Stimulated activated CD4-positive, alpha-beta T cell treated with anti-CD3 and anti-CD28 coated beads, Interleukin-12 subunit alpha, Interleukin-12 subunit beta, amount 100 ng/mL, for 24 hours (primary cell): ENCODE results near the gene BEGAIN.

ENCODE experiments used
- DNase-seq, 2 experiments: peaks; one replicate each; pipeline ENCODE4 v3.0.0-alpha.2; 2020; ENCODE audit warnings: low read depth in 2 of 2

BEGAIN gene

DNA sequence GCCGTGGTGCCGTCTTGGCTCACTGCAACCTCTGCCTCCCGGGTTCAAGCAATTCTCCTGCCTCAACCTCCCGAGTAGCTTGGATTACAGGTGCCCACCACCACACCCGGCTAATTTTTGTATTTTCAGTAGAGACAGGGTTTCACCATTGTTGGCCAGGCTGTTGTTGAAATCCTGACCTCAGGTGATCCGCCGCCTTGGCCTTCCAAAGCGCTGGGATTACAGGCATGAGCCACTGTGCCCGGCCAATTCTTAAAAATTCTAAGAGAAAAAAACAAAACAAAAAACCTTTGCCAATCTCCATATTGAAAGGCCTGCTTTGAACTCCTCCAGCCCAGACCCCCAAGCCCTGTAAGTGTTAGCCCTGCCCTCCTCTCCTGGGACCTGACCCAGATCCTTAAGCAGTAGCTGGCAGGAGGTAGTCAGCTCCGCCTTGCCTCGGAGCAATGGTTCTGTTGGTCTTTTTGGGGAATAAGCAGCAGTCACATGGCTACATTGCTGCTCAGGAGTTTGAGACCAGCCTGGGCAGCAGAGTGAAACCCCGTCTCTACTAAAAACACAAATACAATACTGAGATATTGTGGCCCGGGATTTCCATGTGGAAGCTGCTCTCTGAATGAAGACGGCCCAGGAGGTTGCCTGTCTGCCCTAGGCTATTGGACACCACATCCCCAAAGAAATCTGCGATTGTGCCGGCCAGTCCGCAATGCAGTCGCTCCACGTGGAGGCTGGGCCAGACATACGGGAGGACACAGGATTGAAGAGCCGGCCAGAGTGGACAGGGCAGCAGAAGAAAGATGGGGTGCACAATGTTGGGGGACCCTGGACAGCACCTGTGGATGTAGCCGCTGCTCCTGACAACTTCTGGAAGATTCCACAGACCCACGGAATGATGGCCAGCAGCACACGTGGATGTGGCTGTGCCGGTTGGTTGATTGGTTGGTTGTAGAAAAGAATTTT, 28.8 kb upstream of the BEGAIN start:
- no peak for DNase-seq

DNA sequence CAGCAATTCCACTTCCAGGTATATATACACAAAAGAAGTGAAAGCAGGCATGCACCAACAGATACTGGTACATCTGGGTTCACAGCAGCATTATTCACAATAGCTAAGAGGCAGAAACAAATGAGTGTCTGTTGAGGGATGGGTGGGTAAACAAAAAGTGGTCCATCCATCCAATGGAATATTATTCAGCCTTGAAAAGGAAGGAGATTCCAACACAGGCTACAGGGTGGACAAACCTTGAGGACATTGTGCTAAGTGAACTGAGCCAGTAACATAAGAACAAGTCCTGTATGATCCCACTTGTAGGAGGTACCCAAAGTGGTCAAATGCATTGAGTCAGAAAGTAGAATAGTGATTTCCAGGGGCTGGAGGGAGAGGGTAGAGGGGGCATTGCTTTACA, 27.6 kb upstream of the BEGAIN start:
- no peak for DNase-seq

DNA sequence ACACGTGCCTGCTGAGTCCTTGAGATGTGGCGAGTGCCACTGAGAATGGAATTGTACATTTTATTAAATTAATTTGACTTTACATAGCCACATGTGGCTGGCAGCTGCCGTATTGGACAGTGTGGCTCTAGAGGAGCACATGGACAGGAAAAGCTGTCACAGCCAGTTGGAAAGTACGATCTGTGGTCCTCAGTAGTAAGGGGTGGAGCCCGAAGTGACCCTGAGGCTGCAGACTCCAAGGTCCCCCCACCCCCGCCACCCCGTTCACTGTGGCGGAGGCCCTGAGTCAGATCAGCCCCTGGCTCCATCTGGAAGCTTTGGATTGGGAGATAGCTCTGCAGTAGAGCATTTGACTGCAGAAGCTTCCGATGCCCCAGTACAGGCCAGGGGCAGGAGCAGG, 25.8 kb upstream of the BEGAIN start:
- DNase-seq, result no peak

DNA sequence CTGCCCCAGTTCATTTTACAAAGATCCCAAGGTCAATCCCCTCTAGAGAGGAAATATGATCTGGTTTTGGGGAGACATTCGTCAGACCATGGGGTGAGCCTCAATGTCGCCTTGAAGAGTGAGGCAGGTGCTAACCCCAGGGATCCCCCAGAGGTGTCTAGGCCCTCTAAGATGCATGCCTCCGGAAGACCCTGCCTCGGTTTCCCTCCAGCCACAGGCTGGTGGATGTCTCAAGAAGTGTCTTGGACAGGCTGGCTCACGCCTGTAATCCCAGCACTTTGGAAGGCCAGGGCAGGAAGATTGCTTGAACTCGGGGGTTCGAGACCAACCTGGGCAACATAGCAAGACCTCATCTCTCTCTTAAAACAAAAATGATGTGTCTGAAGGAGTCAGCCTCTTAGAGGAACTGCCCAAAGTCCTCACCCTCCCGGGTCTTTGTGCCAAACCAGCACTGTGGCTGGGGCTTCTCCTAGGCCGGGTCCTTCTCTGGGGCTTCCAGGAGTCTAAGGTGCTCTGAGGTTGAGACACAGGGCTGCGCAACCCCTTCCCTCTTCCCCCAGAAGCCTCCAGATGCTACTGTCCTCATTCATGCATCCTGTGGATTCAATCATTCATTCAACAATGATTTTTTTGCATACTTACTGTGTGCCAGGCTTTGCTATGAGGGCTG, 24.7 kb upstream of the BEGAIN start:
- DNase-seq, result no peak

DNA sequence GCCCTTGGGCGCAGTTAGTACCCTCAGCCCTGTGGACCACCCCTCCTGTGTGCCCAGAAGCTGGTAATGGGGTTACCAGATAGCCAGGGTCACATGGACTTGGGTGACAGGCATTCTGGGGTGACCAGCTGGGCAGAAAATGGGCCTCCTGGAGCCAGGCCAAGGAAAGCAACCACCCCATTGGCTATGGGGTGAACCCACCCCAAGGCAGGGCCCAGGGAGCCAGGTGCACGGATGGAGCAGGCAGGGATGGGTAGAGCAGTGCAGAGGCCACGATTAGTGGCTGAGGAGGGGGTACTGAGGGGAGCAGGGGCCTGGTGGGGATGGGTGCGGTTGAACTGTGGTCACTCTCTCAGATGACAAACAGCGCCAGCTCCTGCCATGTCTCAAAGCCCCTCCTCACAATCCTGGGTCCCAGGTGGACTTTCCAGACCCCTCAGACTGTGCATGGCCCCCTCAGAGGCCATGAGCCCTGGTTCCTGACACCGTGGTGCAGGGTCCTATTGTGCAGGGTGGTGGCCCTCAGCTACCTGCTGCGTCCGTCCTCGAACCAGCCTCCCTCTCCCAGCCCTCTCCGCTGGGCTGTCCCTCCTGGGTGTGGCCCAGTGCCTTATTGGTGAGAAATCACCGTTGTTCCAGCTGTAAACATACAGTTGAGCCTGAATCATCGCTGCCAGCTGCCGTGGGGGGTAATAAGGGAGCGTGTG, 23.4 kb upstream of the BEGAIN start:
- DNase-seq, result no peak

DNA sequence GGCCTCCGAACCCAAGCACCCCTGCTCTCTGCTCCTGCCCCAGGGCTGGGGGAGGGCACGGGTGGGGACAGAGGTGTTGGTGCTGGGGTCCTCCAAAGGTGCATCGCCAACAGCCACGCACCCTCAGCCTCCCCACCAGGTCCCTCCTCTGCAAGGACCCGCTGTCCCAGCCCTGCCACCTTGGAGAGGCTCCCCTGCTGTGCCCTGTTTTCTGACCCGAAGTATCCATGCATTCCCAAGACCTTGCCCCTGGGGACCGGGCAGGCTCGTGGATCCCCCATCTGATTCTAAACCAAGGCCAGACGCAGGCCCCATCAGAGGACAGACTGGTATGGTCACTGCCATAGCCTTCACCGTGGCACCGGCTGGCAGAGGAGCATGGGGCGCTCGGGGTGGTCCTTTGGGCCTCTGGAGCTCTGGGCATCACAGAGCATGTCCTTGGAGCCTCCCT, 22.7 kb upstream of the BEGAIN start:
- DNase-seq, result no peak

DNA sequence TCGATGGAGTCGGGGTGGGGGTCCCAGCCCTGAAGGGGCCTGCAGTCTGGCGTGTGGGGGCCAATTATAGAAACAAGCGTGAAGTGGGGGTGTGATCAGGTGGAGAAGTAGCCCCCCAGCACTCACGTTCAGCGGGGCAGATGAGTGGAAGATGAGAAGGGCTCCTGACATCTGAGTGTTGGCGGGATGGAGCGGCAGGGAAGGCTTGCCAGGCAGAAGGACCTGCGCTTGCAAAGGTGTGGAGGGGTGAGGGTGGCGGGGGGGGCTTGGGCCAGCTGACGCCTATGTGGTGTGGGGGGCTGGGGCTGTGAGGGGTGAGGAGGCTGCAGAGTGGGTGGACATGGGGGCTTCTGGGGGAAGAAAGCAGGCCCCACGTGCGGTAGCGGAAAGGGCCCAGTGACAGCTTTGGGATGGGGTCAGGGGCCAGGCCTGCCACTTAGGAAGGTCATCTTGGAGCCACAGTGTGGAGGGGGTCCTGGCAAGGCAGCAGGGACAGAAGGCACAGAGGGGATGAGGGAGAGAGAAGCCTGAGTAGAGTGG, 22.2 kb upstream of the BEGAIN start:
- DNase-seq, result no peak

DNA sequence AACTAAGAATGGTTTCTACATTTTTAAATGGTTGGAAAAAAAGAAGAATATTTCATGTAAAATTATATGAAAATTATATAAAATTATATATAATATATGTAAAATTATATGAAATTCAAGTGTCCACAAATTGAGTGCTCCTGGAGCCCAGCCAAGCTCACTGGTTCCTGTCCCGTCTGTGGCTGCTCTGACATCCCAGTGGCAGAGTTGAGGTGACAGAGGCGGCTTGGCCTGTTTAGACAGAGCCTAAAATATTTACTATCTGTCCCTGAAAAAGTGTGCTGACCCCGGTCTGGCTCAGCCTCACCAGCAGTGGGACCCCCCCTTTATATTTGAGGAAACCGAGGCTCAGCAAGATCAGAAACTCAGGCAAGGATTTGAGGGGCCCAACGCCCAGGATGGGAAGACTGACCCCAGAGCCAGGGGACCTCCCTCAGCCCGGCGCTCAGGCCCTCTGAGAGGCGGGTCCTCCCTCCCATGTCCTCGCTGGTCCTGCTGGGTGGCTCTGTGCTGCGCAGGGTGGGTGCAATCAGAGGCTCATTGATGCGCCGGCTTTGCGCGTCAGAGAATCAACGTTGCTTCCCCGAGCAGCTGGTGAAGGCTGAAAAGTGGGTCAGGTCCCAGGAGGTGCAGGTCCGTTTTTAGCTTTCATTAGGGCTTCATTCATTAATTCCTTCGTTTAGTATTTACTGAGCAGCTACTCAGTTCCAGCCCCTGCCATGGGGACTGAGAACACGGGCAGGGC, 21.5 kb upstream of the BEGAIN start:
- DNase-seq, result no peak

DNA sequence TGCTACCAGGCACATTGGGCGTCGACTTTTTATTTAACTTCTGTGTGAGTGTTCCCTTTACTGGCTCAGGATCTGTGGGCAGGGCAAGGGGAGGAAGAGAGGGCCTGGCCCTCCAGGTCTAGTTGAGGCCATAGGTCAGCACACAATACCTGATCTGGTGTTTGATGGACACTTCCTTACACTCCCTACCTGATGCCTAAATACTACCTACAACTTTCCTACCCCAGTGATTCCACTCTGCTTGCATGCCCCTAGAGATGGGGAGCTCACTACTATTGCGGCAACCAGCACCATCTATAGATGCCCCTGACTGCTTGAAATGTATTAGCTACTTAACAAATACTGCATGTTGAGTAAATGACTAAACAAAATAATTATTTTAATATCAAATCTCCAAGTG, 20.8 kb upstream of the BEGAIN start:
- no peak for DNase-seq

DNA sequence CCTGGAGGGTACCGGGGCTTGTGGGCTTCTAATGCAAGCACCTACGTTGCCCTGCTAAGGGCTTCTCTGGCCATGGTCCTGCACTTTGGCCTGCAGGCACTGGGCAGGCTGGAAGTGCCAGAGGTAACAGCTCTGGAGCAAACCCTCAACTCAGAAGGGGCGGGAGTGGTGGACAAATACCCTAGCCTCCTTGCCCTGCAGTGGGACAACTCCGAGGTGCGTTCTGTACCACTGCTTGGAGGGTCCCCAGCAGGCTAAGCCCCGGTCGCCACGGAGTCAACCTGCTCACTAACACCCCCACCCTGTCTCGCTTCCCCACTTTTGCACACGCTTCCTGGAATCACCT, 20.4 kb upstream of the BEGAIN start:
- no peak for DNase-seq

- no peak for DNase-seq
Observed at GRCh38 chr14:100606687-100607610, 19.7 kb upstream of the BEGAIN start.

DNA sequence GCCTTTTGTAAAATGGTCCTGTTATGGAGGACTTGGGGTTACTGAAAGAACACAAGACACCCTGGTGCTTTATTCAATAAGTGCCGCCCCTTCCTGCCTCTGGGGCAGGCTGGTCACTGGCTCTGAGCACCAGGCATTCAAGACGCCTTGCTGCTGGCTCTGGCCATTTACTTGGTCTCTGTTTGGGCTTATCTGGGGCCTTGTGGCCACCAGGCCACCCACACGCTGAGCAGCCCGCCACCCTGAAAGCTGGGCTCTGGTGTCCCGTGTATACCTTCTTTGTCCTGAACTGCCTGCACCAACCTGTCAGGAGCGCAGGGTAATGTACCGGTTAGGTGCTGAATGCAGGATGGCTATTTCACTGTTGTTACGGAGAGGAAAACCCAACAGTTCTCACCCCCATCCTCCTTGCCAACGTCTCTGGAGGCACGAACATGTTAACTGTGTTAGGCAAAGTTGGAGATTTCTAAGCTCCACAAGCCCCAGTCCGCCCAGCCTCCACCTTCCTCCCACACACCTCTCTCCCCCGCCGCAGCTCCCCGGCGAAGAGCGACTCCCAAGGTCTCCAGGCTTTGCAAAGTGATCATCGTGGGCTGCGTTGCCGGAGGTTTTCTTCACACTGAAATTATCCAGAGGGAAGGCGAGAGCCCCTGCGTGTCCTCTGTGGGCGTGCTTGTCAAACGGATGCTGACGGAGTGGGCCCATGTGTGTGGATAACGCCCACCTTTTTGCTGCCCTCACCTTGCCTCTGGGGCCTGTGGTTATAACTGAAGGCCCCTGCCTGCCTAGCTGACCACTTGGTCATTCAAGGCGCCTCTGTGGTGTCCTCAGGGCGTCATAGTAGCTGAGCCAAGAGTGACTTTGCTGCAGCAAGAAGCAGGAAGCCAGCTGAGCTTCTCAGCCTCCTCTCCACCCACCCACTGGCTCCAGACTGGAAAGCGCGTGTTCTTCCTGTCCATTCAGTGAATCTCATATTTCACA, 18.8 kb upstream of the BEGAIN start:
- no peak for DNase-seq

GRCh38 chr14:100605230-100605629, 18.0 kb upstream of the BEGAIN start:
- no peak for DNase-seq

DNA sequence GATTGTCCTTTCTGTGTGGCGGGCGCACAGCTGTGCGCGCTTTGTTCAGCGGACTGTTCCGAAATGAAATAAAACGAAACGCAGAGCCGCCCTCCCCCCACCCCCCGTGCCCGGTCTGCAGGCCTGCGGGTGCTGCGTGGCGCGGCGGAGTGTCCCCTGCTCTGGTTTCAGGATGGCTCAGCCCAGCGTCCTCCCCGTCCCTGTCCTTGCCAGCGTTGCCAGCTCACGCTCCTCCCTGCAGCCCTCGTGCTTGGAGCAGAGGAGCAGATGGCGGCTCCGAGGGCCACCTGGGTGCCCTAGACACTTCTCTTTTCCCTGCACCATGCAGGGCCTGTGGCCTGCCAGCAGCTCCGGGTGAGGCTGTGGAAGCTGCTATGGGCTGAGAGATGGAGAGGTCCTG, 17.5 kb upstream of the BEGAIN start:
- DNase-seq, result no peak

DNA sequence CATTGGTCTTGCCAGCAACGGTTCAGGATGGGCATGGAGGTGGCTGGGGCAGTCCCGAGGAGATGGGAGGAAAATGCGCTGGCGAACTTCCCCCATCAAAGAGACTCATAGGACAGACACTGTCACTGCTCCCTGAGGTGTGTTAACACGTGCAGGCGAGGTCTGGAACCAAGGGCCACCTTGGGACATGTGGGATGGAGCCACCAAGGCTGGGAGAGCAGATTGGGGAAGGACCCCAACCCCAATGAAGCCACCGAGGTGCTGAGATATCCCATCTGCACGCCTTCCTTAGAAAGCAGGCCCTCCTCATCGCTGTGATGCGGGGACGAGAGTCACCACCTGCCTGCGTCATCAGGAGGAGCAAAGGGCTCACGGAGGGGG, 16.9 kb upstream of the BEGAIN start:
- DNase-seq, result no peak

DNA sequence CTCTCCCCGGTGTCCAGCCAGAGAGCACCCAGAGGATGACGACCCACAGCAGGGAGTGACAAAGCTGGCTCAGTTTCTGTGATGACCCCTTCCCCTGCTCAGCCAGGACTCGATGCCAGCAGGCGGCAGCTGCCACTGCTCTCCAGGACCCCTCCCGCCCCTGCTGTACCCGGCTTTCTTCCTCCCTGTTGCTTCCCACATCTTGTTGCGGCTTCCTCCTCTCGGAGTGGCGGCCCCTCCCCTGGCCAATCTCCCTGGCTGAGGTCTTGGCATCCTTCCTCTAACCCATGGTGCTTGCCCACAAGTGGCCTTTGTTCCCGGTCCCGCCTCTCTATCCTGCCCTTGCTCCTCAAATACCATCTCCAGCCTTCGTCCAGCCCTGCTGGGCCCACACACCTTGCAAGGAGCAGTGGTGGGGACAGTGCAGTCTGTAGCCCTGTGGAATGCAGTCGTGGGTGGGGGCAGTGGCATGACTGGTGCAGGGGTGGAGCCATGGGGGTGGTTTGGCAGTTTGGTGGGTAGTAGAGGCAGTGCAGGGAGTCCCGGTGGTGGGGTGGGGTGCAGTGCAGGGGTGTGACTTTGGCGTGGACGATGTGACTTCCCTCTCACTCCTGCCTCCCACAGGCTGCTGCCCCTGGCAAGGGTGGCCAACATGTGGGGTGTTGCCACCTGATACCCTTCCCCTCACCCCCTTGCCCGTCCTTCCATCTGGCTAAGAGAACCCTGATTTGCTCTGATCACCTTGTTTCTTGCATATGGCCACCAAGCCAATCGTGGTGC, 16.3 kb upstream of the BEGAIN start:
- DNase-seq, result no peak

DNA sequence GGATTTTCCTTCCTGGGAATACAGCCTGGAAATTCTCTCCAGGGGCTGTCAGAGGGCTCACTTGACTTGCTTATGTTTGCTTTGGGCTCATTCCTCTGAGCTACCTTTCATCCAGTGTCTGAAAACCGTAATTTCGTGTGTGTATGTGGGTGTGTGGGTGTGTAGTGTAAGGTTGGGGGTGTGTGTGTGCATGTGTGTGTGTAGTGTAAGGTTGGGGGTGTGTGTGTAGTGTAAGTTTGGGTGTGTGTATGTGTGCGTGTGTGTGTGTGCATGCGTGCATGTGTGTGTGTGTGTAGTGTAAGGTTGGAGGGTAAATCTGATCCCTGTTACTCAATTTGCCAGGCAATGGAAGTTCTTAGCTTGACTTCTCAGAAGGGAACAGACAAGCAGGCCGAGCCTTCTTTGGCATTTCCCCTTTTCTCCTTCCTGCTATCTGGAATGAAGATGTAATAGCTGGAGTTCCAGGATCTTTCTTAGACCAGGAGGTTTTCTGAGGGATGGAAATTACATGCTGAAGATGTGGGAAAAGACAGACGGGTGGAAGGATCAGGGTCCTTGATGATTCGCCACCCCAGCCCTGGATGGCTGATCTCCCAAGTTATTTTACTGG, 15.5 kb upstream of the BEGAIN start:
- no peak for DNase-seq

- DNase-seq, result no peak
Observed at GRCh38 chr14:100601914-100602313, 14.7 kb upstream of the BEGAIN start.
